ENCODE data around the gene COL8A2.

DNA sequence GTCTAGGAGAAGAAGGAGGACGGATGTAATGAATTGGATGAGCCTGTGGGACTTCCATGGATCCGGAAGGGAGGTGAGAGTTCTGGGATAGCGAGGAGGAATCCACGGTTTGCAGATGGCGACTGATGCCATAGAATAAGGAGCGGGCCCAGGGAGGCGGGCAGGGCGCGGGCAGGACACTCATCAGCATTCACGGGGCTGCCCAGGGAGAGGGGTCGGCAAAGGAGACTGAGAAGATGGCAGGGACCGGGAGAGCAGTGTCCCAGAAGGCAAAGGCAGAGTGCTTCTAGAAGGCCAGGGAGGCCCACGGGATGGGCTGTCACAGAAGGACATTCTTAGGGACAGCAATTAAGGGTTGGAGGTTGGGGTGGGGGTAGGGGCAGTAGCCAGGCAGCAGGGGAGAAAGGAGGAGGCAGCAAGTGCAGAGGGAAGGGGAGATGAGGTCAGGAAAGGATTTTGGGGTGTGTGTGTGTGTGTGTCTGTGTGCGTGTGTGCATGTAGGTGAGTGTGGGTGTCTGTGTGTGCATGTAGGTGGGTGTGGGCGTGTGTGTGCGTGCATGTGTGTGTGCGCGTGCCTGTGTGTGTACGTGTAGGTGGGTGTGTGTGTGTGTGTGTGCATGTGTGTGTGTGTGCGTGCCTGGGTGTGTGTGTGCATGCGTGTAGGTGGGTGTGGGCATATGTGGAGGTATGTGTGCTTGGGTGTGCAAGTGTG lies 1.1 kb upstream of the COL8A2 start:
- TF ChIP-seq POLR2AphosphoS5 (IDR thresholded peaks at IDR 0.05; ENCODE audit: low read depth, low read length) (no peak), SIN3A (IDR thresholded peaks at IDR 0.05; ENCODE audit: borderline replicate concordance, insufficient read depth, low read length) (no peak), FOXP2 (optimal IDR thresholded peaks at IDR 0.05; ENCODE audit: borderline replicate concordance, extremely low read depth, extremely low read length, insufficient read depth) (no peak)
- TF ChIP-seq, protein P1, sequence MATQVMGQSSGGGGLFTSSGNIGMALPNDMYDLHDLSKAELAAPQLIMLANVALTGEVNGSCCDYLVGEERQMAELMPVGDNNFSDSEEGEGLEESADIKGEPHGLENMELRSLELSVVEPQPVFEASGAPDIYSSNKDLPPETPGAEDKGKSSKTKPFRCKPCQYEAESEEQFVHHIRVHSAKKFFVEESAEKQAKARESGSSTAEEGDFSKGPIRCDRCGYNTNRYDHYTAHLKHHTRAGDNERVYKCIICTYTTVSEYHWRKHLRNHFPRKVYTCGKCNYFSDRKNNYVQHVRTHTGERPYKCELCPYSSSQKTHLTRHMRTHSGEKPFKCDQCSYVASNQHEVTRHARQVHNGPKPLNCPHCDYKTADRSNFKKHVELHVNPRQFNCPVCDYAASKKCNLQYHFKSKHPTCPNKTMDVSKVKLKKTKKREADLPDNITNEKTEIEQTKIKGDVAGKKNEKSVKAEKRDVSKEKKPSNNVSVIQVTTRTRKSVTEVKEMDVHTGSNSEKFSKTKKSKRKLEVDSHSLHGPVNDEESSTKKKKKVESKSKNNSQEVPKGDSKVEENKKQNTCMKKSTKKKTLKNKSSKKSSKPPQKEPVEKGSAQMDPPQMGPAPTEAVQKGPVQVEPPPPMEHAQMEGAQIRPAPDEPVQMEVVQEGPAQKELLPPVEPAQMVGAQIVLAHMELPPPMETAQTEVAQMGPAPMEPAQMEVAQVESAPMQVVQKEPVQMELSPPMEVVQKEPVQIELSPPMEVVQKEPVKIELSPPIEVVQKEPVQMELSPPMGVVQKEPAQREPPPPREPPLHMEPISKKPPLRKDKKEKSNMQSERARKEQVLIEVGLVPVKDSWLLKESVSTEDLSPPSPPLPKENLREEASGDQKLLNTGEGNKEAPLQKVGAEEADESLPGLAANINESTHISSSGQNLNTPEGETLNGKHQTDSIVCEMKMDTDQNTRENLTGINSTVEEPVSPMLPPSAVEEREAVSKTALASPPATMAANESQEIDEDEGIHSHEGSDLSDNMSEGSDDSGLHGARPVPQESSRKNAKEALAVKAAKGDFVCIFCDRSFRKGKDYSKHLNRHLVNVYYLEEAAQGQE (IDR thresholded peaks at IDR 0.05; ENCODE audit: insufficient read depth in 1 of 2, low read depth in 2 of 2, low read length in 2 of 2), result no peak
